ENCODE results near the gene RNASE11. TPM values are rescaled to one million over a fixed set of nuclear protein-coding genes. Genes with fewer than 3 reads are reported as not detected.
"Not testable (repeated sequence)": the region's sequence is repeated elsewhere in the genome, so short reads cannot be mapped to it uniquely, and the experiment has no call there.

The RNASE11 gene
- total RNA-seq, 5 donors from 2014 or later (not counting 1 experiment from before 2014, with no cell fraction given), result not detected

DNA sequence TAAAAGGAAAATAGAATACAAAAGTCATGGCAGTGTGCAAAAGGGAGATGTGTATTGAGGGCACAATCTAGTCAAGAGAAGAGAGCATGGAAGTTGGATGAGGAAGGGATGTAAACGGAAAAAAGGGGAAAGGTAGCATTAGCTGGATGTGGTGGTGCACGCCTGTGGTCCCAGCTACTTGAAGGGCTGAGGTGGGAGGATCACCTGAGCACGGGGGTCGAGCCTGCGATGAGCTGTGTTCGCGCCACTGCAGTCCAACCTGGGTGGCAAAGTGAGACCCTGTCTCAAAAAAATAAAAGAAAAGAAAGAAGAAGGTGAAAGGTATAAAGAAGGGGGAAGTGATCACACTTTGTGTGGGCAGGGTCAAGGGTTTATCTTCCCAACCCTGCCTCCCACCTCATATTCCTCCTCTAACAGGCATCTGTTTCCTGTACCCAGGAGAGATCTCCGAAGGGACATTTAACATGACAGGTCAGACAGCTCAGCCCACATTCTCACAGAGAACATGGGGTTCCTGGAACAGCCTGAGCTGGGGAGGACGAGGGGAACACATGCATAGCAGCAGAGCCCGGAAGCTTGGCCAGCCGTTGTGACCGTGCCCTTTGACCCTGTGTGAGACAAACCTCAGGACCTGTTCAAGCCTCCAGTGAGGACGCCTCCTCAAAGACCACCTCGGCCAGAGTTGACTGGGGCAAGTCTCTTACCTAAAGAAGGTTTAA is 8.9 kb downstream of the RNASE11 start:
- Mint-ChIP-seq H3K36me3 (no peaks in the 10 kb centered on the region), H3K27ac (no peak overlapping the region), H3K4me3 (no peak overlapping the region), H3K4me1 (no peaks in the 10 kb centered on the region), H3K27me3 (no peaks in the 10 kb centered on the region), H3K9me3 (no peaks in the 10 kb centered on the region)
- ChIA-PET POLR2A (interaction anchor here in 1 of 2 donors (0.6 kb wide), 1 partner anchor 175 kb away, joined by 6 read pairs; no protein-coding TSS in a partner anchor), CTCF (no interaction called here)
- WGBS (ENCODE audit: insufficient coverage), result 90% methylated on average over 12 of the region's 14 CpGs
- ATAC-seq (replicated peaks in 1 of 4) (no peak), DNase-seq (no peak)
- H3K27ac ChIP-seq (ENCODE audit: low read length), result no peak overlapping the region
- H3K4me3 ChIP-seq (ENCODE audit: control insufficient read depth in 1 of 2, extremely low read depth in 1 of 2, low read length in 1 of 2), result no peak overlapping the region
- no peaks in the 10 kb centered on the region for H3K36me3 ChIP-seq (ENCODE audit: control insufficient read depth in 2 of 2, extremely low read depth in 1 of 2, insufficient read depth in 1 of 2, low read length in 1 of 2)
- no peaks in the 10 kb centered on the region for H3K9me3 ChIP-seq
- no peaks in the 10 kb centered on the region for H3K27me3 ChIP-seq (replicated peaks in 1 of 2; ENCODE audit: control insufficient read depth in 2 of 2, extremely low read depth in 1 of 2, insufficient read depth in 2 of 2, low read length in 1 of 2)
- H3K4me1 ChIP-seq (ENCODE audit: control insufficient read depth in 1 of 2, extremely low read depth in 1 of 2, insufficient read depth in 2 of 2, low read length in 2 of 2), result no peaks in the 10 kb centered on the region

- H3K36me3 Mint-ChIP-seq, result no peaks in the 10 kb centered on the region
- Histone ChIP-seq H3K36me3 (ENCODE audit: control insufficient read depth in 2 of 2, extremely low read depth in 1 of 2, insufficient read depth in 1 of 2, low read length in 1 of 2) (no peaks in the 10 kb centered on the region), H3K4me3 (ENCODE audit: control insufficient read depth in 1 of 2, extremely low read depth in 1 of 2, low read length in 1 of 2) (no peak overlapping the region), H3K9me3 (no peaks in the 10 kb centered on the region), H3K4me1 (ENCODE audit: control insufficient read depth in 1 of 2, extremely low read depth in 1 of 2, insufficient read depth in 2 of 2, low read length in 2 of 2) (no peaks in the 10 kb centered on the region), H3K27me3 (replicated peaks in 1 of 2; ENCODE audit: control insufficient read depth in 2 of 2, extremely low read depth in 1 of 2, insufficient read depth in 2 of 2, low read length in 1 of 2) (no peaks in the 10 kb centered on the region), H3K27ac (ENCODE audit: low read length) (no peak overlapping the region)
- H3K27me3 Mint-ChIP-seq, result no peaks in the 10 kb centered on the region
- ChIA-PET CTCF (no interaction called here), POLR2A (no interaction called here)
- no peak for ATAC-seq (replicated peaks in 1 of 4)
- H3K27ac Mint-ChIP-seq, result no peak overlapping the region
- H3K4me3 Mint-ChIP-seq, result no peak overlapping the region
- WGBS (ENCODE audit: insufficient coverage), result no CpG with 5 or more reads among the region's 3 CpGs
- H3K9me3 Mint-ChIP-seq, result no peaks in the 10 kb centered on the region
- no peak for DNase-seq
- H3K4me1 Mint-ChIP-seq, result no peaks in the 10 kb centered on the region
These were observed 9.5 kb downstream of the RNASE11 start for GRCh38 chr14:20578325-20578724.

GRCh38 chr14:20572382-20572990 is 15.3 kb downstream of the RNASE11 start:
- POLR2A ChIA-PET; ATAC-seq (replicated peaks in 1 of 4); H3K4me3 ChIP-seq (ENCODE audit: control insufficient read depth in 1 of 2, extremely low read depth in 1 of 2, low read length in 1 of 2); H3K27ac Mint-ChIP-seq; H3K4me1 ChIP-seq (ENCODE audit: control insufficient read depth in 1 of 2, extremely low read depth in 1 of 2, insufficient read depth in 2 of 2, low read length in 2 of 2); H3K27ac ChIP-seq (ENCODE audit: low read length); H3K36me3 ChIP-seq (ENCODE audit: control insufficient read depth in 2 of 2, extremely low read depth in 1 of 2, insufficient read depth in 1 of 2, low read length in 1 of 2); CTCF ChIA-PET; H3K27me3 ChIP-seq (replicated peaks in 1 of 2; ENCODE audit: control insufficient read depth in 2 of 2, extremely low read depth in 1 of 2, insufficient read depth in 2 of 2, low read length in 1 of 2); H3K27me3 Mint-ChIP-seq; H3K9me3 ChIP-seq; H3K36me3 Mint-ChIP-seq; DNase-seq; H3K4me3 Mint-ChIP-seq; H3K4me1 Mint-ChIP-seq: not testable (repeated sequence)
- peaks cover 0 to 12% (median 4%) of the 10 kb centered on the region in 3 donors for H3K9me3 Mint-ChIP-seq
- 43% methylated on average over 1 of the region's 4 CpGs for WGBS (ENCODE audit: insufficient coverage)

DNA sequence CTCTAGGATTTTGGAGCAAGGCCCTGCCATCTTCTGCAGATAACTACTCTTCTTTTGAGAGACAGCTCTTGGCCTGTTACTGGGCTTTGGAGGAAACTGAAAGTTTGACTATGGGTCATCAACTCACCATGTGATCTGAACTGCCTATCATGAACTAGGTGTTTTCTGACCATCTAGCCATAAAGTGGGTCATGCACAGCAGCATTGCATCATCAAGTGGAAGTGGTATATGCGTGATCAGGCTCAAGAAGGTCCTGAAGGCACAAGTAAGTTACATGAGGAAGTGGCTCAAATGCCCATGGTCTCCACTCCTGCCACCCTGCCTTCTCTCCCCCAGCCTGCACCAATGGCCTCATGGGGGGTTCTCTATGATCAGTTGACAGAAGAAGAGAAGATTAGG is 17.1 kb downstream of the RNASE11 start:
- H3K36me3 Mint-ChIP-seq; H3K27ac ChIP-seq (ENCODE audit: low read length); H3K27me3 Mint-ChIP-seq; H3K4me3 Mint-ChIP-seq; H3K27ac Mint-ChIP-seq; H3K36me3 ChIP-seq (ENCODE audit: control insufficient read depth in 2 of 2, extremely low read depth in 1 of 2, insufficient read depth in 1 of 2, low read length in 1 of 2); H3K9me3 ChIP-seq; DNase-seq; ATAC-seq (replicated peaks in 1 of 4); H3K4me1 ChIP-seq (ENCODE audit: control insufficient read depth in 1 of 2, extremely low read depth in 1 of 2, insufficient read depth in 2 of 2, low read length in 2 of 2); POLR2A ChIA-PET; H3K4me3 ChIP-seq (ENCODE audit: control insufficient read depth in 1 of 2, extremely low read depth in 1 of 2, low read length in 1 of 2); H3K27me3 ChIP-seq (replicated peaks in 1 of 2; ENCODE audit: control insufficient read depth in 2 of 2, extremely low read depth in 1 of 2, insufficient read depth in 2 of 2, low read length in 1 of 2); CTCF ChIA-PET: not testable (repeated sequence)
- Mint-ChIP-seq H3K9me3 (peaks cover 0 to 12% (median 4%) of the 10 kb centered on the region in 3 donors), H3K4me1 (peaks cover 10 to 12% (median 11%) of the 10 kb centered on the region in 3 donors)
- no CpG with 5 or more reads among the region's 1 CpG for WGBS (ENCODE audit: insufficient coverage)

DNA sequence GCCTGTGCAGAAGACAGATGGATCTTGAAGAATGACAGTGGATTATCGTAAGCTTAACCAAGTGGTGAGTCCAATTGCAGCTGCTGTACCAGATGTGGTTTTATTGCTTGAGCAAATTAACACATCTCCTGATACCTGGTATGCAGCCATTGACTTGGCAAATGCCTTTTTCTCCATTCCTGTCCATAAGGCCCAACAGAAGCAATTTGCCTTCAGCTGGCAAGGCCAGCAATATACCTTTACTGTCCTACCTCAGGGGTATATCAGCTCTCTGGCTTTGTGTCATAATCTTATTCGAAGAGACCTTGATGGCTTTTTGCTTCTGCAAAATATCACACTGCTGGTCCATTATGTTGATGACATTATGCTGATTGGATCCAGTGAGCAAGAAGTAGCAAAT is 17.9 kb downstream of the RNASE11 start:
- H3K27me3 Mint-ChIP-seq; H3K27ac ChIP-seq (ENCODE audit: low read length); H3K4me3 Mint-ChIP-seq; H3K27me3 ChIP-seq (replicated peaks in 1 of 2; ENCODE audit: control insufficient read depth in 2 of 2, extremely low read depth in 1 of 2, insufficient read depth in 2 of 2, low read length in 1 of 2); CTCF ChIA-PET; H3K27ac Mint-ChIP-seq; DNase-seq; H3K4me1 ChIP-seq (ENCODE audit: control insufficient read depth in 1 of 2, extremely low read depth in 1 of 2, insufficient read depth in 2 of 2, low read length in 2 of 2); H3K4me3 ChIP-seq (ENCODE audit: control insufficient read depth in 1 of 2, extremely low read depth in 1 of 2, low read length in 1 of 2); H3K36me3 Mint-ChIP-seq; ATAC-seq (replicated peaks in 1 of 4); H3K36me3 ChIP-seq (ENCODE audit: control insufficient read depth in 2 of 2, extremely low read depth in 1 of 2, insufficient read depth in 1 of 2, low read length in 1 of 2); H3K9me3 ChIP-seq: not testable (repeated sequence)
- peaks cover 10 to 12% (median 11%) of the 10 kb centered on the region in 3 donors for H3K4me1 Mint-ChIP-seq
- POLR2A ChIA-PET, result interaction anchor here in 1 of 2 donors (0.6 kb wide), 1 partner anchor 99 kb away, joined by 4 read pairs; no protein-coding TSS in a partner anchor
- WGBS (ENCODE audit: insufficient coverage), result 100% methylated on average over 1 of the region's 2 CpGs
- H3K9me3 Mint-ChIP-seq, result peaks cover 0 to 12% (median 4%) of the 10 kb centered on the region in 3 donors

DNA sequence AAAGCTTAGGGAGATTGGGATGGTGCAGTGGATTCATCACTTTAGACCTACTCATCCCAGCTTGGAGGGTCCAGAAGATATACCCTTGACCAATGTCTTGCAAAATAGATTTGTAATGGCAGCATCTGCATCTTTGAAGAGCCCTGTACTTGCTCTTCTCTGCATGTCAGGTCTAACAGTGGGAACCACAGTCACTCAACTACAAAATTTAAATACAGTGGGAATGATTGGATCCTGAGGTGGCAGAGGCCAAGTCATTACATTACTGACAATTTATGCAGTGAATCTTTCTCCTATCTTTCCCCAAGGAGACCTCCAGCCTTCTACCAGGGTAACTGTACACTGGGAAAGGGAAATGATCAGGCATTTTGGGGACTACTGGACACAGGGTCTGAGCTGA is 18.7 kb downstream of the RNASE11 start:
- no peaks in the 10 kb centered on the region for H3K4me1 ChIP-seq (ENCODE audit: control insufficient read depth in 1 of 2, extremely low read depth in 1 of 2, insufficient read depth in 2 of 2, low read length in 2 of 2)
- H3K27ac ChIP-seq (ENCODE audit: low read length), result no peak overlapping the region
- Mint-ChIP-seq H3K27ac (no peak overlapping the region), H3K4me3 (no peak overlapping the region), H3K4me1 (peaks cover 10 to 12% (median 11%) of the 10 kb centered on the region in 3 donors), H3K9me3 (peaks cover 0 to 12% (median 4%) of the 10 kb centered on the region in 3 donors), H3K27me3 (peaks cover 0 to 3% of the 10 kb centered on the region in 2 donors), H3K36me3 (peaks cover 5% of the 10 kb centered on the region)
- CTCF ChIA-PET, result no interaction called here
- no peak for ATAC-seq (replicated peaks in 1 of 4)
- POLR2A ChIA-PET, result no interaction called here
- no peaks in the 10 kb centered on the region for H3K9me3 ChIP-seq
- H3K27me3 ChIP-seq (replicated peaks in 1 of 2; ENCODE audit: control insufficient read depth in 2 of 2, extremely low read depth in 1 of 2, insufficient read depth in 2 of 2, low read length in 1 of 2), result no peaks in the 10 kb centered on the region
- no peaks in the 10 kb centered on the region for H3K36me3 ChIP-seq (ENCODE audit: control insufficient read depth in 2 of 2, extremely low read depth in 1 of 2, insufficient read depth in 1 of 2, low read length in 1 of 2)
- no peak overlapping the region for H3K4me3 ChIP-seq (ENCODE audit: control insufficient read depth in 1 of 2, extremely low read depth in 1 of 2, low read length in 1 of 2)
- DNase-seq, result no peak
